GM10266 (cell line): Measurements from ENCODE around the gene STS.

Source experiments
- DNase-seq: peaks from one replicate; pipeline ENCODE4 v3.0.0; 2012; ENCODE audit errors: extremely low spot score
- CTCF ChIP-seq: IDR thresholded peaks from 2 replicates; pipeline ENCODE4 v1.5.1; 2012; ENCODE audit warnings: mild to moderate bottlenecking, low read depth; ENCODE audit not compliant: control insufficient read depth, insufficient read depth; ENCODE audit errors: missing control alignments

The STS gene

GRCh38 chrX:7120878-7121219, 26.7 kb upstream of the STS start:
- no peak for DNase-seq
- no peak for TF ChIP-seq CTCF

GRCh38 chrX:7127056-7127455, 20.5 kb upstream of the STS start:
- no peak for DNase-seq
- no peak for TF ChIP-seq CTCF

GRCh38 chrX:7131621-7132020, 15.9 kb upstream of the STS start:
- no peak for DNase-seq
- no peak for TF ChIP-seq CTCF

- peak; percentile 13 for DNase-seq
- peak; percentile 39 for TF ChIP-seq CTCF
Observed at GRCh38 chrX:7132335-7133049, 15.0 kb upstream of the STS start.

DNA sequence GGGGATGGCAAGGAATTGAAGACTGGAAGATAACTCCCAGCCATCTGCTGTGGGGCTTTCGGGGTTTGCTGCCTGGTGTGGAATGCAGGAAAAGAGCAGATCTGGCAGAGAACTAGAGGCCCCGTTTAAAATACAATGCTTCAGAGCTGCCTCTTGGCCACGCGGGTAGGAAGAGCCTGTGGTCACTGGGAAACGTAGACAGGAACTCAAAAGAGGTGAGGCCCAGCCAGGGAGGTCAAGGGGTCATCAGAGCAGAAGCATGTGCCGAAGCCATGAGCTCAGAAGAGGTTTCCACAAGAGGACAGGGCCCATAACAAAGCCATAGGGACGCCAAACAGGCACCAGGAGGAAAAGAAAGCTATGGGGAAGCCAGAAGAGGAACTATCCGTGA, 14.5 kb upstream of the STS start:
- TF ChIP-seq CTCF, result no peak
- DNase-seq, result no peak

GRCh38 chrX:7134981-7135380, 12.5 kb upstream of the STS start:
- no peak for TF ChIP-seq CTCF
- DNase-seq, result no peak

GRCh38 chrX:7139202-7140081, 8.1 kb upstream of the STS start:
- TF ChIP-seq CTCF, result no peak
- no peak for DNase-seq
